ENCODE measurements around the gene ELAPOR2.
"Not testable (repeated sequence)": the region's sequence is repeated elsewhere in the genome, so short reads cannot be mapped to it uniquely, and the experiment has no call there.

The ELAPOR2 gene

DNA sequence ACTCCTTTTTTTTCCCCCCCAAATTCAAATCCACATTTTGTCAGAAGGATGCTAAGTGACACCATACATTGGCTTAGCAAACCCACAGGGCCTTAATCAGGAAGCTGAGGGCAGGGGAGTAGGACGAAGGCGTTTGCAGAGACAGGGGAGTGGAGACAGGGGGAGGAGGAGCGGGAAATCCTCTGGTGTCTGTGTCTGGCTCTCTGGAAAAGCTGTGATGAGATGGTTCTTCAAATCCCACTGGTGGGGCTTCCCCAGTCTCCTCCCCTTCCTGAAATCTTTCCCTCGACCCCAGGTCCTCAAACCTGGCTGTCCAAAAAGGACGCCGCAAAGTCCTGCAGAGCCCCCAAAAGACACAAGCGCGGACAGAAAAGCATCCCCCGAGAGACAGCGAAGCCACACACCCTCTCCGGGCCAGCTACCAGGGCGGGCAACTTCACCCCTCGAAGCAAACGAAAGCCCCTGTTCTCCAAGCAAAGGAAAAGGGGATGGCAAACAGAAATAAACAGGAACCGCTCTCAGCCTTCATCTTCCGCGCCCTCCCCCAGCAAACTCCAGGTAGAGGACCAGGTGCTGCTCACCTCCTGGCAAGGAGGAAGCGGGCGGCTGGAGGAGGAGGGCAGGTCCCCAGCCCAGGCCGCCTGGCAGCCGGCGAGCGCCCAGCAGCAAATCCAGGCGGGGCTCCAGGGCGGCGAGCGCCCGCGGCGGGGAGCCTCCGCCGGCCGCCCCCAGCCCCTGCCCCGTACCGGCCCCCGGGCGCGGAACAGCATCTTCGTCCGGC lies 520 bp downstream of the ELAPOR2 start:
- TF ChIP-seq, protein P1, sequence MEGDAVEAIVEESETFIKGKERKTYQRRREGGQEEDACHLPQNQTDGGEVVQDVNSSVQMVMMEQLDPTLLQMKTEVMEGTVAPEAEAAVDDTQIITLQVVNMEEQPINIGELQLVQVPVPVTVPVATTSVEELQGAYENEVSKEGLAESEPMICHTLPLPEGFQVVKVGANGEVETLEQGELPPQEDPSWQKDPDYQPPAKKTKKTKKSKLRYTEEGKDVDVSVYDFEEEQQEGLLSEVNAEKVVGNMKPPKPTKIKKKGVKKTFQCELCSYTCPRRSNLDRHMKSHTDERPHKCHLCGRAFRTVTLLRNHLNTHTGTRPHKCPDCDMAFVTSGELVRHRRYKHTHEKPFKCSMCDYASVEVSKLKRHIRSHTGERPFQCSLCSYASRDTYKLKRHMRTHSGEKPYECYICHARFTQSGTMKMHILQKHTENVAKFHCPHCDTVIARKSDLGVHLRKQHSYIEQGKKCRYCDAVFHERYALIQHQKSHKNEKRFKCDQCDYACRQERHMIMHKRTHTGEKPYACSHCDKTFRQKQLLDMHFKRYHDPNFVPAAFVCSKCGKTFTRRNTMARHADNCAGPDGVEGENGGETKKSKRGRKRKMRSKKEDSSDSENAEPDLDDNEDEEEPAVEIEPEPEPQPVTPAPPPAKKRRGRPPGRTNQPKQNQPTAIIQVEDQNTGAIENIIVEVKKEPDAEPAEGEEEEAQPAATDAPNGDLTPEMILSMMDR (IDR thresholded peaks at IDR 0.05) = no peak
- H3K4me3 ChIP-seq = peak overlapping the region; percentile 75
- no peak for DNase-seq (ENCODE audit: low spot score)
- H3K27ac ChIP-seq = peak overlapping the region; percentile 62 to 73

DNA sequence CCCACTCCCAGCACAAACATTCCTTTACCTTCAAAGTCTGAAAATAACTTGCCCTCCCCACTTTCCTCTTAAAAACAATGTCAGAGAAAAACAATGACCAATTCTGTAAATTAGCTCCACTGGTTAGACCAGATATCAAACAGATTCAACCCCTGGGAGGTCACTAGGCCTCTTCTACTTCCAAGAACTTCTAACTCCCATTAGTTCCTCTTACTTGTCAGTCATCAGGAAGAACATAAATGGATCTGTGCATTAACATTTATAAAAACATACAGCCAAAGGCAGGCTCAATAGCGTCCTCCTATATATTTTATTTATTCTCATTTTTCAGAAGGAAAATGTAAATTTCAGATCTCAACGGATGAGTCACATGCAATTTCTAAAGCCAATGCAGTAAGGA lies 2.2 kb downstream of the ELAPOR2 start:
- Histone ChIP-seq H3K4me3 (no peak overlapping the region), H3K27ac (no peak overlapping the region)
- TF ChIP-seq, protein P1 (IDR thresholded peaks at IDR 0.05) = no peak
- no peak for DNase-seq (ENCODE audit: low spot score)

DNA sequence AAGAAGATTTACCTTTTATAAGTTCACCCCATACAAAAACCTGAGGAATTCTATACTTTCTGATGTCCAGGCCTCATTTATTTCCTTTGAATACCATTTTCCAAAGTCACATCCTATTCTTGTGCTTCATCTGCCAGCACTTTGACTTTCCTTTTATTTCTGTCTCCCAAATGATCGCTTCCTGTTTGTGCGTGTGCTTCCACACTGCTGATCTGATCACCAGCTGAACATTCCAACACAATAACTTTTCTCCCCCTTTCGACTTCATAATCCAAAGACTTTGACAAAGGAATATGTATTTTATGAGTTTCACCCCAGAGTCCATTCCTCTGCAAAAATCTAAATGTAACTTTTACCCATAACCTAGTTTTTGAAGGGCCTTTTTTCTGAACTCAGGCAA lies 3.1 kb downstream of the ELAPOR2 start:
- Histone ChIP-seq H3K27ac (no peak overlapping the region), H3K4me3 (no peak overlapping the region)
- TF ChIP-seq, protein P1 (IDR thresholded peaks at IDR 0.05) = no peak
- no peak for DNase-seq (ENCODE audit: low spot score)

GRCh38 chr7:87048839-87049238 lies 10.6 kb downstream of the ELAPOR2 start:
- DNase-seq (ENCODE audit: low spot score) = no peak
- Histone ChIP-seq H3K4me3 (no peak overlapping the region), H3K27ac (no peak overlapping the region)
- TF ChIP-seq, protein P1 (IDR thresholded peaks at IDR 0.05) = no peak

GRCh38 chr7:87046456-87046855 lies 13.0 kb downstream of the ELAPOR2 start:
- TF ChIP-seq, protein P1 (IDR thresholded peaks at IDR 0.05) = no peak
- no peak for DNase-seq (ENCODE audit: low spot score)
- Histone ChIP-seq H3K4me3 (no peak overlapping the region), H3K27ac (no peak overlapping the region)

GRCh38 chr7:87044713-87045112 lies 14.7 kb downstream of the ELAPOR2 start:
- H3K27ac ChIP-seq; DNase-seq (ENCODE audit: low spot score); H3K4me3 ChIP-seq: not testable (repeated sequence)

GRCh38 chr7:87041586-87041985 lies 17.9 kb downstream of the ELAPOR2 start:
- not testable (repeated sequence) for H3K4me3 ChIP-seq; DNase-seq (ENCODE audit: low spot score); H3K27ac ChIP-seq

GRCh38 chr7:87039691-87040299 lies 19.7 kb downstream of the ELAPOR2 start:
- H3K4me3 ChIP-seq = peak overlapping the region; percentile 44

More at GRCh38 chr7:87039691-87040299, 19.7 kb downstream of the ELAPOR2 start:
- not testable (repeated sequence) for DNase-seq (ENCODE audit: low spot score); H3K27ac ChIP-seq
